ENCODE data around the gene HIVEP3.

DNA sequence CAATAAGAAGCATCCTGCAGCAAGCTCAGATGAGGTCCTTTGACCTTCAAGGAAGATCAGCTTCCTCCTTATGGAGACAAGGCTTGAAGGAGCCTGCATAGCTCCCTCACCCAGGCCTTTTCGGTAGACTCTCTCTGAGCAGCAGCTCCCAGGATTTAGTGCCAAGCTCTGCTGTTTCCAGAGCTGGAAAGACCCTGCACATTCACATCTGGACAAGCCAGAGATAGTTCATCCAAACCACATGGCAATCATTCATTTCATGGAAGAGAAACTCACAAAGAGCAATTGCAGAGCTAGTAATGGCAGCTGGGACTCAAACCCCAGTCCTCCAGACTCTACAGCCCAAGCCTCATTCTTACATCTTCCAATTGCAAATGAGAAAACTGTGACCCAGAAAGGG lies 357.8 kb downstream of the HIVEP3 start:
- TF ChIP-seq, protein P1, sequence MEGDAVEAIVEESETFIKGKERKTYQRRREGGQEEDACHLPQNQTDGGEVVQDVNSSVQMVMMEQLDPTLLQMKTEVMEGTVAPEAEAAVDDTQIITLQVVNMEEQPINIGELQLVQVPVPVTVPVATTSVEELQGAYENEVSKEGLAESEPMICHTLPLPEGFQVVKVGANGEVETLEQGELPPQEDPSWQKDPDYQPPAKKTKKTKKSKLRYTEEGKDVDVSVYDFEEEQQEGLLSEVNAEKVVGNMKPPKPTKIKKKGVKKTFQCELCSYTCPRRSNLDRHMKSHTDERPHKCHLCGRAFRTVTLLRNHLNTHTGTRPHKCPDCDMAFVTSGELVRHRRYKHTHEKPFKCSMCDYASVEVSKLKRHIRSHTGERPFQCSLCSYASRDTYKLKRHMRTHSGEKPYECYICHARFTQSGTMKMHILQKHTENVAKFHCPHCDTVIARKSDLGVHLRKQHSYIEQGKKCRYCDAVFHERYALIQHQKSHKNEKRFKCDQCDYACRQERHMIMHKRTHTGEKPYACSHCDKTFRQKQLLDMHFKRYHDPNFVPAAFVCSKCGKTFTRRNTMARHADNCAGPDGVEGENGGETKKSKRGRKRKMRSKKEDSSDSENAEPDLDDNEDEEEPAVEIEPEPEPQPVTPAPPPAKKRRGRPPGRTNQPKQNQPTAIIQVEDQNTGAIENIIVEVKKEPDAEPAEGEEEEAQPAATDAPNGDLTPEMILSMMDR (IDR thresholded peaks at IDR 0.05) = no peak
- TF ChIP-seq POLR2A (IDR thresholded peaks at IDR 0.05) = no peak
